Nephron progenitor cell (in vitro differentiated cells): ENCODE data around the gene KIFC1.

Source experiments
- DNase-seq: peaks from one replicate; pipeline ENCODE4 v3.0.0; 2021
- H3K27ac Mint-ChIP-seq: 2 replicates; pipeline ENCODE4 v1.8.0; 2021; ENCODE audit warnings: mild to moderate bottlenecking, moderate library complexity, mixed read lengths
- H3K27me3 Mint-ChIP-seq: 2 replicates; pipeline ENCODE4 v1.8.0; 2021; ENCODE audit warnings: mild to moderate bottlenecking, low read depth, mixed read lengths; ENCODE audit not compliant: poor library complexity
- H3K36me3 Mint-ChIP-seq: 2 replicates; pipeline ENCODE4 v1.8.0; 2021; ENCODE audit warnings: low read depth, mixed read lengths
- H3K4me1 Mint-ChIP-seq: 2 replicates; pipeline ENCODE4 v1.8.0; 2021; ENCODE audit warnings: mixed read lengths
- H3K4me3 Mint-ChIP-seq: 2 replicates; pipeline ENCODE4 v1.8.0; 2021; ENCODE audit warnings: mild to moderate bottlenecking, moderate library complexity, mixed read lengths
- H3K9me3 Mint-ChIP-seq: 2 replicates; pipeline ENCODE4 v1.8.0; 2021; ENCODE audit warnings: mild to moderate bottlenecking, moderate library complexity, mixed read lengths
- CTCF ChIP-seq: fragments of 200-600 bp; sonication (generic); IDR thresholded peaks from 2 replicates; pipeline ENCODE4 v1.5.0; 2021; ENCODE audit warnings: antibody characterized with exemption

The KIFC1 gene

GRCh38 chr6:33383427-33384185 lies 8.0 kb upstream of the KIFC1 start:
- peaks cover 10% of the 10 kb centered on the region for H3K27me3 Mint-ChIP-seq
- H3K4me1 Mint-ChIP-seq: peaks cover 20% of the 10 kb centered on the region
- H3K4me3 Mint-ChIP-seq: no peak overlapping the region
- H3K36me3 Mint-ChIP-seq: no peaks in the 10 kb centered on the region
- no peak for DNase-seq
- peak overlapping the region; percentile 69 for H3K27ac Mint-ChIP-seq
- TF ChIP-seq CTCF: no peak
- H3K9me3 Mint-ChIP-seq: no peaks in the 10 kb centered on the region

DNA sequence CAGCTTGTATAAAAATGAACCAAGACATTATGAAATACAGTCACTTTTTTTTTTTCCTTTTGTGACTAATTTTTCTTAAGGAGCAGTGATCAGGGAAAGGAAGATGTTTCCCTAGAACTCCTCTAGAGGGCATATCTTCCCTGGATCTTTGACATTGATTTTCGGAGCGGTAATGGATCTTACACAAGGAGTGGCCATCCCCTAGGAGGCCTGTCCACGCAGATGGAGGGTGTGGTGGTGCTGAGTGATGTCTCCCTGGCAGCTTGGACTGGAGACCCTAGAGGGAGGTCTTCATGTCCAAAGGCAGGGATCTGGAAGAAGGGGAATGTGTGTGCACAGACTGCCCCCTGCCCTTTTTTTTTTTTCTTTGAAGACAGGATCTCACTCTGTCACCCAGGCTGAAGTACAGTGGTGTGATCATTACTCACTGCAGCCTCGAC lies 7.0 kb upstream of the KIFC1 start:
- no peak for DNase-seq
- Mint-ChIP-seq H3K36me3 (no peaks in the 10 kb centered on the region), H3K4me1 (peaks cover 20% of the 10 kb centered on the region), H3K9me3 (no peaks in the 10 kb centered on the region), H3K4me3 (no peak overlapping the region), H3K27me3 (peaks cover 3% of the 10 kb centered on the region), H3K27ac (no peak overlapping the region)
- peak; percentile 37 for TF ChIP-seq CTCF

DNA sequence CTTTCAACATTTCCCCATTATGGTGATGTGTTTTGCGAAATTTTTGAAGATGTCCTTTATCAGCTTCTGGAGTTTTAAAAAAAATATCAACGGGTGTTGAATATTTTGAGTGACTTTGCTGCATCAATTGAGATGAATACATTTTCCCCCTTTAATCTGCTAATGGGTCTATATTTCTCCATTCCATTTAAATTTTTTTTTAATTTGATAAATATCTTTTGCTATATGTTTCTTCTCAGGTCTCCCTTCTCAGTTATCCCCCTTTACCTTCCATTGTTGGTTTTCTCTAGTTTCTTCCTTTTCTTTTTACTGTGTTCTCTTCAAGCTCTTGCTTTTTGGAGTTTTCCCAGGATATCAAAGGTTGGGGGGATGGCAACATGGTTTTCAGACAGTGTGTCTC lies 1.4 kb upstream of the KIFC1 start:
- Mint-ChIP-seq H3K27ac (no peak overlapping the region), H3K4me3 (no peak overlapping the region), H3K9me3 (peaks cover 4% of the 10 kb centered on the region), H3K27me3 (no peaks in the 10 kb centered on the region), H3K4me1 (peaks cover 45% of the 10 kb centered on the region), H3K36me3 (peaks cover 13% of the 10 kb centered on the region)
- TF ChIP-seq CTCF: no peak
- DNase-seq: no peak

- H3K4me3 Mint-ChIP-seq: peak overlapping the region; percentile 91
- H3K9me3 Mint-ChIP-seq: peaks cover 4% of the 10 kb centered on the region
- TF ChIP-seq CTCF: no peak
- no peak for DNase-seq
- no peaks in the 10 kb centered on the region for H3K27me3 Mint-ChIP-seq
- H3K36me3 Mint-ChIP-seq: peaks cover 16% of the 10 kb centered on the region
- peaks cover 51% of the 10 kb centered on the region for H3K4me1 Mint-ChIP-seq
- peak overlapping the region; percentile 95 for H3K27ac Mint-ChIP-seq
Observed at GRCh38 chr6:33390767-33391277, 801 bp upstream of the KIFC1 start.

- Mint-ChIP-seq H3K36me3 (peaks cover 20% of the 10 kb centered on the region), H3K4me1 (peaks cover 52% of the 10 kb centered on the region), H3K27me3 (no peaks in the 10 kb centered on the region), H3K27ac (peak overlapping the region; percentile 80), H3K9me3 (peaks cover 4% of the 10 kb centered on the region), H3K4me3 (peak overlapping the region; percentile 91)
- DNase-seq: no peak
- TF ChIP-seq CTCF: no peak
Observed at GRCh38 chr6:33391922-33392594, 435 bp downstream of the KIFC1 start.
